ENCODE results near the gene DMRTA1.
"Not testable (repeated sequence)": the region's sequence is repeated elsewhere in the genome, so short reads cannot be mapped to it uniquely, and the experiment has no call there.

The DMRTA1 gene

GRCh38 chr9:22469928-22470544 is 23.4 kb downstream of the DMRTA1 start:
- DNase-seq, result peak; percentile 44

GRCh38 chr9:22481566-22481965 is 34.9 kb downstream of the DMRTA1 start:
- DNase-seq, result no peak

- no peak for DNase-seq
Observed at GRCh38 chr9:22483528-22484070, 37.0 kb downstream of the DMRTA1 start.

- DNase-seq, result not testable (repeated sequence)
Observed at GRCh38 chr9:22496197-22496596, 49.6 kb downstream of the DMRTA1 start.
